NCI-H146 treated with DMSO at 0.1 percent for 48 hours (cell line): ENCODE measurements around the gene BAIAP3.
"Not testable (repeated sequence)": the region's sequence is repeated elsewhere in the genome, so short reads cannot be mapped to it uniquely, and the experiment has no call there.

Source experiments
- DNase-seq: peaks from one replicate; lab custom pipeline; 2025; ENCODE audit not compliant: unreplicated experiment; lab: John Stamatoyannopoulos, UW

The BAIAP3 gene

DNA sequence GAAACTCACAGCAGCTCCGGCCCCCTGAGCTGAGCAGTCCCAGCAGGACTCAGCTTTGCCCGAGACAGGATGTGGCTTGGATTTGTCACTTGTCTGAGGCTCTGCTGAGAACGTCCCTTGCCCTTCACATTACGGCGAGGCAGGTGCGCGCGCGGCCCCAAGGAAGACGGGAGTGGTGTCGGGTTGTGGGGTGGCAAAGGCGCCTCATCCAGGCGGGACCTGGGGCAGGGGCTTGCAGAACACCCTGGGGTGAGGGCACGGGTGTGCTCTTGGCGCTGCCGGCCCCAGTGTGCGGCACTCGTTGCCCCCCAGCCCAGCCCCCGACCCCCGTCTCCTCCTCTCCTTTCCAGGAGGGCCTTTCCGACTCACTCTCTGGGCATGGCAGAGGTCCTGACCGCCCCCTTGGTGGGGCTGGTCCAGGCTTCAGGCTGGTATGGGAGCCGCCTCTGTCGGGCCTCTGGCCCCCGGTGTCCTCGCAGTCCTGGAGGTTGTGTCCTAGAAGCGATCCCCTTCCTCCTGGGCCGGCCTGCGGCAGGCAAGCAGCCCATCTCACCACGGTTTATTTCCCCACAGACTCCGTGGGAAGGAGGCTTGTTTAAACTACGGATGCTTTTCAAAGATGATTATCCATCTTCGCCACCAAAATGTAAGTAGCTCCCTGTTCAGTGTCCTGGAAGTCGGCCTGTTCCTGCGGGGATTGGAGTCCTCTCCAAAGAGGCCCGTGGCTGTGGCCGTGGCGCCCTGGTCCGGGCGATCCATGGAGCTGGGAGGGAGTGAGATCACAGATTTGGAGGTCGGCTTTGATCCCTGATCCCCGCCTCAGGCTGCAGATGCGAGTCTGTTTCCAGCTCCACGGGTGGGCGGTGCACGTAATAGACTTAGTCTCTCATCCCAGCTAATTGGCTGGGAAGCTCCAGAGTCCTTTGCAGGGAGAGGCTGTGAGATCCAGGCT lies 18.1 kb upstream of the BAIAP3 start:
- no peak for DNase-seq

- DNase-seq: no peak
Measured at GRCh38 chr16:1316033-1316405, 17.4 kb upstream of the BAIAP3 start.

DNA sequence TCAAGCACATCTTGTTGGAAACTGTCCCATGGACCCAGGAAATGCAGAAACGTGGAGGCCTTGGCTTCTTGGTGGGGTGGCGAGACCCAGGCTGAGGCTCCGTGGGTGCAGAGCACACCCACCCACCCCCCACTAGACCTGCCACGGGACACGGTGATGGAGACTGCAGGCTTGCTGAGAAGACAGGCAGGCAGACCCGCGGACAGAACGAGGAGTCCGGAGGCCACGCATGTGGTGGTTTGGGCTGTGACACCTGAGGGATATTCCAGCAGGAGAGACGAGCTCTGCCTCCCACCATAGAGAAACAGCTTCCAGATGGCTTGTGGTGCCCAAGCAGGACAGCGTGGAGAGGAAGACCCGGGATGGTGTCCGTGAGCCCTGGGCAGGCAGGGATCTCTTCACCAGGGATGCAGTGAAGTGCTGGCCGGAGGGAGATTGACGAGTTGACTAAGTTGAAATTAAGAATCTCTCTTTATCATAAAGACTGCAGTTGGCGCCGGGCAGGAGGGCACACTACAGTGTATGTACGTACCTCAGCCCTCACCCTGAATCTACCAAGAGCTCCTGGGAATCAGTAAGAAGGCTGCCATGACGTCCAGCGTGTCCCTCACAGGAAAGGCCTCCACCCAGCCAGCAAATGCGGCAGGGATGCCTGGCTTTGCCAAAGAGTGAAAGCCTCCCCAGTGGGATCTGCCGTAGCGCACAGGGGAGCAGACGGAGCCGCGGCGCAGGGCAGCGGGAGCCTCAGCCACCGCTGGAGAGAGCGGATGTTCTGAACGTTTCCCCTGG lies 15.8 kb upstream of the BAIAP3 start:
- no peak for DNase-seq

GRCh38 chr16:1318268-1318545 lies 15.2 kb upstream of the BAIAP3 start:
- DNase-seq: no peak

- no peak for DNase-seq
Measured at GRCh38 chr16:1319041-1319440, 14.4 kb upstream of the BAIAP3 start.

GRCh38 chr16:1320097-1320496 lies 13.3 kb upstream of the BAIAP3 start:
- no peak for DNase-seq

- DNase-seq: no peak
Measured at GRCh38 chr16:1320658-1321240, 12.7 kb upstream of the BAIAP3 start.

DNA sequence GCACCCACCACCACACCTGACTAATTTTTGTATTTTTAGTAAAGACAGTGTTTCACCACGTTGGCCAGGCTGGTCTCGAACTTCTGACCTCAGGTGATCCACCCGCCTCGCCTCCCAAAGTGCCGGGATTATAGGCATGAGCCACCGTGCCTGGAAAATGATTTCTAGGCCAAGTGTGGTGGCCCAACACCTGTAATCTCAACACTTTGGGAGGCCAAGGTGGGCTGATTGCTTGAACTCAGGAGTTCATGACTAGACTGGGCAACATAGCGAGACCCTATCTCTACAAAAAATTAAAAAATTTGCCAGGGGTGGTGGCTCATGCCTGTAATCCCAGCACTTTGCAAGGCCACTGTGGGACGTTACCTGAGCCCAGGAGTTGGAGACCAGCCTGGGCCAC lies 11.0 kb upstream of the BAIAP3 start:
- DNase-seq: no peak

GRCh38 chr16:1323296-1324239 lies 9.9 kb upstream of the BAIAP3 start:
- DNase-seq: no peak

DNA sequence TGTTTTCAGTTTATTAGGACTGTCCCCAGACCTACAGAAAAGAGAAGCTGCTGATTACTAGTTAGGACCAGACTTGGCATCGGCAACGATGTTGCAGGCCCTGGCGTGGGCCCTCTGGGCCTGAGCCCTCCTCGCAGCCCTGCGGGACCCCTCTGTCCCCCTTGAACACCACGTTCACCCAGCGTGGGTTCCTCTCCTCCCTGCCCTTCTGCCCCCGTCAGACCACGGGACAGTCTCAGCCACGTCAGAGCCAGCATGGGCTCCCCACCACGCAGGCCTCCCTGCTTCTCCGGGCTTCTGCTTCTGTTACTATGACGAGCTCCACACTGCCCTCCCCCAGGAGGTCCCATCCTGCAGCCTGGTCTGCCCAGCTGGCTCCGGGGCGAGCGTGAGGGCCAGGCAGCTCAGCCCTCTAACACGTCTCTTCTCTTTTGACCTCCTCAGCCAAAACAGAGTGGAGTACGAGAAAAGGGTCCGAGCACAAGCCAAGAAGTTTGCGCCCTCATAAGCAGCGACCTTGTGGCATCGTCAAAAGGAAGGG lies 9.1 kb upstream of the BAIAP3 start:
- no peak for DNase-seq

DNA sequence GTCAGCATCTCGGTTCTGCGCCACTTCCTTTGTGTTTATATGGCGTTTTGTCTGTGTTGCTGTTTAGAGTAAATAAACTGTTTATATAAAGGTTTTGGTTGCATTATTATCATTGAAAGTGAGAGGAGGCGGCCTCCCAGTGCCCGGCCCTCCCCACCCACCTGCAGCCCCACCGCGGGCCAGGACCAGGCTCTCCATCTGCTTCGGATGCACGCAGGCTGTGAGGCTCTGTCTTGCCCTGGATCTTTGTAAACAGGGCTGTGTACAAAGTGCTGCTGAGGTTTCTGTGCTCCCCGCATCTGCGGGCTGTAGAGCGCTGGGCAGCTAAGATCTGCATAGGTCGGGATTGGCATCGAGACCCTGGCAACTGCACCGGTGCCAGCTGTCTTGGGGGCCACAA lies 8.2 kb upstream of the BAIAP3 start:
- no peak for DNase-seq

- DNase-seq: no peak
Measured at GRCh38 chr16:1325673-1326371, 7.6 kb upstream of the BAIAP3 start.

DNA sequence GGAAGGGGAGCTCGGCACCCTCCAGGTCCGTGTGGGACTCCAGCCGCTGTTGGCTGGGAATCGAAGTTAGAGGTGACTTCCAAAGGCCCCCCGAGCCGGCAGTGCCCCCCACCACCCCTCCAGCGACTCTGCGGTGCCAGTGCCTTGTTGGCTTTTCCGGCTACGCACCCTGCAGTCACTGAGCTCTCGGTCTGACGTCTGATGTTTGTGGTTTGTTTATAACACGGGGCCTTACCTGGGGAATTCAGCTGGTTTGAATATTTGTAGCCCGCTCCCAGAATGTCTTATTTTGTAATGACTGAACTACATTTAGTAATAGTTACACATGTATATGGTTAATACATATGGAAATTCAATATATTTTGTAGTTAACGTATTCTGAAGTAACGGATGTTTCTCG lies 7.1 kb upstream of the BAIAP3 start:
- no peak for DNase-seq

GRCh38 chr16:1326946-1327618 lies 6.4 kb upstream of the BAIAP3 start:
- DNase-seq: no peak

- no peak for DNase-seq
Measured at GRCh38 chr16:1327619-1327947, 5.9 kb upstream of the BAIAP3 start.

DNA sequence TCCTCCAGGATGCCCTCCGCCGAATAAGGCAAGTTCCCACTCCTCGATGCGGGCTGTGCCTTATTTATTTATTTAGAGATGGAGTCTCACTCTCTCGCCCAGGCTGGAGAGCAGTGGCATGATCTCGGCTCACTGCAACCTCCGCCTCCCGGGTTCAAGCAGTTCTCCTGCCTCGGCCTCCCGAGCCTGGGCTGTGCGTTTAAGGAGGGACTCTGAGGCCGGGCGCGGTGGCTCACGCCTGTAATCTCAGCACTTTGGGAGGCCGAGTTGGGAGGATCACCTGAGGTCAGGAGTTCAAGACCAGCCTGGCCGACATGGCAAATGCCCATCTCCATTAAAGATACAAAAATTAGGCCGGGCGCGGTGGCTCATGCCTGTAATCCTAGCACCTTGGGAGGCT lies 5.3 kb upstream of the BAIAP3 start:
- not testable (repeated sequence) for DNase-seq

GRCh38 chr16:1328961-1329360 lies 4.5 kb upstream of the BAIAP3 start:
- not testable (repeated sequence) for DNase-seq

- DNase-seq: no peak
Measured at GRCh38 chr16:1330260-1330914, 3.1 kb upstream of the BAIAP3 start.
